Cardiac septum (tissue), 1 donor: Measurements from ENCODE around the gene ILKAP. TPM values are rescaled to one million over a fixed set of nuclear protein-coding genes. Genes with fewer than 3 reads are reported as not detected.
A peak's percentile ranks its signal among the peaks of the same experiment; 100 is the strongest.

Source experiments
- DNase-seq: peaks from one replicate; pipeline ENCODE4 v3.0.0-alpha.2; 2020; ENCODE audit warnings: low spot score
- intact Hi-C: fragments of 100-400 bp; cut with DNase I; formaldehyde crosslinking; loops from one replicate; pipeline ENCODE4 v1.14.0; 2022
- total RNA-seq: library from RNA; stranded (reverse); fragmentation: NEBNext Ultra II Directional; extraction: Animal tissue kit (Norgen Biotek cat#: 25700); gene quantifications from one replicate; pipeline ENCODE4 v1.2.1, GENCODE V29; 2021
- donor health status: DM: no; HTN: no; CAD: no.

ILKAP gene
- total RNA-seq, 1 donor from 2014 or later, result 29.5 TPM

- no peak for DNase-seq
- intact Hi-C loops, result no loop called here
Measured at GRCh38 chr2:238142382-238143205, 60.9 kb downstream of the ILKAP start.

GRCh38 chr2:238141541-238142318 lies 61.8 kb downstream of the ILKAP start:
- intact Hi-C loops, result no loop called here

GRCh38 chr2:238140721-238141540 lies 62.6 kb downstream of the ILKAP start:
- intact Hi-C loops, result no loop called here
- DNase-seq, result no peak

More at GRCh38 chr2:238141541-238142318, 61.8 kb downstream of the ILKAP start:
- DNase-seq, result no peak

- intact Hi-C loops, result no loop called here
- DNase-seq, result no peak
Measured at GRCh38 chr2:238140040-238140439, 63.5 kb downstream of the ILKAP start.

GRCh38 chr2:238139196-238140039 lies 64.1 kb downstream of the ILKAP start:
- intact Hi-C loops, result loop anchor here (2.0 to 5.0 kb wide), 2 partner anchors 77 to 279 kb away; partner anchors contain the start of gene SCLY
- no peak for DNase-seq

- intact Hi-C loops, result loop anchor here (2.0 to 5.0 kb wide), 2 partner anchors 76 to 278 kb away; partner anchors contain the start of gene SCLY
- DNase-seq, result peak; percentile 84
Measured at GRCh38 chr2:238138331-238139195, 64.9 kb downstream of the ILKAP start, which contains the start of gene KLHL30. KLHL30 (plus strand) TSS chr2:238138668; CDS start chr2:238140755, 2,087 bp downstream.

GRCh38 chr2:238137885-238138284 lies 65.6 kb downstream of the ILKAP start:
- intact Hi-C loops, result loop anchor here (2.0 to 5.0 kb wide), 2 partner anchors 76 to 277 kb away; partner anchors contain the start of gene SCLY
- no peak for DNase-seq

GRCh38 chr2:238136820-238137537 lies 66.5 kb downstream of the ILKAP start:
- no peak for DNase-seq
- intact Hi-C loops, result loop anchor here (5.0 kb wide), 1 partner anchor 75 kb away; the partner anchor contains the start of gene SCLY

- no peak for DNase-seq
- intact Hi-C loops, result loop anchor here (5.0 kb wide), 1 partner anchor 73 kb away; the partner anchor contains the start of gene SCLY
Measured at GRCh38 chr2:238135601-238136150, 67.8 kb downstream of the ILKAP start.

GRCh38 chr2:238134393-238134785 lies 69.1 kb downstream of the ILKAP start:
- DNase-seq, result no peak
- intact Hi-C loops, result no loop called here

GRCh38 chr2:238133499-238134392 lies 69.7 kb downstream of the ILKAP start:
- DNase-seq, result no peak
- intact Hi-C loops, result no loop called here

- DNase-seq, result no peak
- intact Hi-C loops, result no loop called here
Measured at GRCh38 chr2:238132463-238133450, 70.7 kb downstream of the ILKAP start.

GRCh38 chr2:238131761-238132462 lies 71.6 kb downstream of the ILKAP start:
- DNase-seq, result no peak
- intact Hi-C loops, result no loop called here
